Measurements from ENCODE around the gene PLCD4. TPM values are rescaled to one million over a fixed set of nuclear protein-coding genes. Genes with fewer than 3 reads are reported as not detected.
A peak's percentile ranks its signal among the peaks of the same experiment; 100 is the strongest.

Gene PLCD4
- total and polyA plus RNA-seq, 2 of the 8 experiments (the other 6 are each of a cell fraction or from before 2014, with no cell fraction given): 0.21 to 0.50 TPM

- CTCF ChIA-PET (ENCODE audit: partially characterized antibody): no interaction called here
- 94% methylated on average over 18 of the region's 18 CpGs; no CpG with 5 or more reads in 1 of the 2 experiments for WGBS, 2 experiments (ENCODE audit: extremely low coverage in 1 of 2, insufficient coverage in 1 of 2, insufficient read length in 1 of 2, insufficient replicate concordance in 2 of 2, low coverage in 1 of 2, low lambda C conversion rate in 2 of 2, missing lambda C conversion rate in 1 of 2)
Measured at GRCh38 chr2:218638372-218638771, 30.7 kb downstream of the PLCD4 start.

More at GRCh38 chr2:218638372-218638771, 30.7 kb downstream of the PLCD4 start:
- Histone ChIP-seq H4K20me1 (replicated peaks in 1 of 2; ENCODE audit: control insufficient read depth in 1 of 2, insufficient read depth in 2 of 2, low read length in 2 of 2) (peaks cover 2 to 7% of the 10 kb centered on the region in 2 experiments), H2BK15ac (ENCODE audit: low read length) (no peak overlapping the region), H3K79me1 (ENCODE audit: low read depth, low read length) (no peaks in the 10 kb centered on the region; the same call in 1 of the 2 replicates), H2BK120ac (replicated peaks; ENCODE audit: low read depth, low read length) (no peak overlapping the region), H3K27me3 (replicated peaks in 1 of 4; ENCODE audit: control insufficient read depth in 3 of 4, extremely low read depth in 1 of 4, insufficient read depth in 3 of 4, low read length in 3 of 4) (no peaks in the 10 kb centered on the region), H2BK5ac (ENCODE audit: low read depth, low read length) (no peak overlapping the region), H3K56ac (replicated peaks; ENCODE audit: insufficient read length, low read depth, low read length) (no peak overlapping the region), H4K8ac (ENCODE audit: extremely low read depth, insufficient read depth, low read length) (peak overlapping the region; percentile 28; the same call in 1 of the 2 replicates), H3K27ac (ENCODE audit: low read depth, low read length) (no peak overlapping the region), H3K14ac (ENCODE audit: insufficient read length) (no peak overlapping the region), H2AFZ (ENCODE audit: low read length) (no peak overlapping the region), H3K4ac (replicated peaks; ENCODE audit: insufficient read length, low read depth, low read length) (no peak overlapping the region), H3K79me2 (ENCODE audit: control insufficient read depth in 1 of 2, insufficient read depth in 2 of 2, low read length in 2 of 2) (no peaks in the 10 kb centered on the region), H4K5ac (ENCODE audit: insufficient read length, low read depth, low read length) (no peak overlapping the region), H3K23me2 (ENCODE audit: low read depth, low read length) (no peaks in the 10 kb centered on the region), H3K18ac (ENCODE audit: extremely low read depth, low read length) (no peak overlapping the region), H3K9me3 (ENCODE audit: insufficient read depth in 2 of 2, low read depth in 1 of 2, low read length in 1 of 2) (no peaks in the 10 kb centered on the region), H3K9ac (replicated peaks in 1 of 4; ENCODE audit: extremely low read depth in 1 of 4, low read depth in 3 of 4, low read length in 3 of 4) (no peak overlapping the region), H3K4me1 (replicated peaks in 1 of 4; ENCODE audit: control insufficient read depth in 3 of 4, insufficient read depth in 4 of 4, low read length in 3 of 4) (no peaks in the 10 kb centered on the region), H2AK5ac (ENCODE audit: low read depth, low read length) (no peak overlapping the region), H3K4me3 (ENCODE audit: extremely low read depth in 1 of 4, insufficient read depth in 2 of 4, low read depth in 3 of 4, low read length in 4 of 4) (no peak overlapping the region), H3K36me3 (ENCODE audit: control insufficient read depth in 2 of 4, insufficient read depth in 4 of 4, low read length in 3 of 4) (peaks cover 28 to 73% (median 65%) of the 10 kb centered on the region in 4 experiments), H3K23ac (ENCODE audit: insufficient read length) (no peak overlapping the region), H2BK12ac (ENCODE audit: low read depth, low read length) (no peak overlapping the region), H3K4me2 (ENCODE audit: insufficient read depth in 1 of 2, low read depth in 2 of 2, low read length in 2 of 2) (no peak overlapping the region), H4K91ac (replicated peaks; ENCODE audit: insufficient read length, low read length) (no peak overlapping the region), H2BK20ac (ENCODE audit: low read length) (no peak overlapping the region)
- POLR2A ChIA-PET (ENCODE audit: partially characterized antibody): interaction anchor here (1.3 kb wide), 1 partner anchor 12 kb away, joined by 3 read pairs; no protein-coding TSS in a partner anchor
- DNase-seq (ENCODE audit: low read depth in 1 of 2, low spot score in 2 of 2) (no peak), FAIRE-seq (no peak)
- no peak for TF ChIP-seq SRF (IDR thresholded peaks at IDR 0.05; ENCODE audit: low read depth, low read length)
- no peak for TF ChIP-seq EP300 (IDR thresholded peaks at IDR 0.05; ENCODE audit: borderline replicate concordance in 1 of 2, low read depth in 2 of 2, low read length in 2 of 2)
- TF ChIP-seq JUN (IDR thresholded peaks at IDR 0.05; ENCODE audit: low read depth, low read length): no peak
- TF ChIP-seq BRCA1 (IDR thresholded peaks at IDR 0.05; ENCODE audit: low read depth, low read length): no peak
- TF ChIP-seq TEAD4 (IDR thresholded peaks at IDR 0.05; ENCODE audit: low read depth, low read length): no peak
- no peak for TF ChIP-seq E2F6 (IDR thresholded peaks at IDR 0.05)
- no peak for TF ChIP-seq USF2 (IDR thresholded peaks at IDR 0.05; ENCODE audit: low read length)
- no peak for TF ChIP-seq GABPA (IDR thresholded peaks at IDR 0.05; ENCODE audit: borderline replicate concordance, insufficient read depth, low read length)
